Thoracic aorta (tissue), 2 donors: ENCODE data around the gene MAML2. TPM values are rescaled to one million over a fixed set of nuclear protein-coding genes. Genes with fewer than 3 reads are reported as not detected.

Experiments
- ATAC-seq: fragments of 150-250 bp; one replicate; pipeline ENCODE4 v1.8.0; 2017; ENCODE audit warnings: low read depth; ENCODE audit not compliant: insufficient number of reproducible peaks, low FRiP score
- DNase-seq: peaks from one replicate; pipeline ENCODE4 v3.0.0-alpha.2; 2020; ENCODE audit warnings: low spot score
- H3K27ac ChIP-seq, 2 donors: fragments of 200-600 bp; sonication (generic); 1 replicate in 1 of 2; 2 replicates in 1 of 2; pipeline ENCODE4 v1.5.1; 2016; ENCODE audit warnings: mild to moderate bottlenecking in 2 of 2, moderate library complexity in 2 of 2
- H3K27me3 ChIP-seq: fragments of 200-600 bp; sonication (generic); replicated peaks from 2 replicates; pipeline ENCODE4 v1.6.0; 2016; ENCODE audit warnings: mild to moderate bottlenecking; ENCODE audit not compliant: insufficient read depth
- H3K36me3 ChIP-seq: fragments of 200-600 bp; sonication (generic); one replicate; pipeline ENCODE4 v1.5.1; 2016
- H3K4me1 ChIP-seq, 2 donors: fragments of 200-600 bp; sonication (generic); 1 replicate in 1 of 2; 2 replicates in 1 of 2; pipeline versions ENCODE4 v1.5.1 to v1.6.0; 2016; ENCODE audit warnings: low read depth in 2 of 2, mild to moderate bottlenecking in 1 of 2; ENCODE audit not compliant: control insufficient read depth in 1 of 2
- H3K4me3 ChIP-seq: fragments of 200-600 bp; sonication (generic); 2 replicates; pipeline ENCODE4 v1.5.1; 2016; ENCODE audit warnings: mild to moderate bottlenecking
- H3K9me3 ChIP-seq: fragments of 200-600 bp; sonication (generic); 2 replicates; pipeline ENCODE4 v1.5.1; 2016
- CTCF ChIP-seq: fragments of 200-600 bp; sonication (generic); IDR thresholded peaks from one replicate; pipeline ENCODE4 v1.5.1; 2019; ENCODE audit warnings: antibody characterized with exemption
- total RNA-seq, 2 donors: library from RNA; depleted of rRNA; stranded (reverse); fragments of >200 nt; gene quantifications; one replicate each; pipeline versions ENCODE4 v1.1.0 to v1.2.3, GENCODE V29; 2016

The MAML2 gene
- total RNA-seq, 2 donors from 2014 or later = 23.4 to 29.6 TPM

- ATAC-seq = no peak
These were observed 170.4 kb downstream of the MAML2 start for GRCh38 chr11:96172604-96173003.

GRCh38 chr11:96169250-96169649, 173.7 kb downstream of the MAML2 start:
- H3K9me3 ChIP-seq = no peaks in the 10 kb centered on the region
- TF ChIP-seq CTCF = no peak
- peaks cover 22 to 65% of the 10 kb centered on the region in 2 donors for H3K4me1 ChIP-seq
- H3K36me3 ChIP-seq = no peaks in the 10 kb centered on the region
- peak overlapping the region; percentile 55 for H3K4me3 ChIP-seq
- no peak for DNase-seq
- no peak for ATAC-seq
- peak overlapping the region; percentile 42 to 61 for H3K27ac ChIP-seq
- H3K27me3 ChIP-seq = no peaks in the 10 kb centered on the region

More at GRCh38 chr11:96172604-96173003, 170.4 kb downstream of the MAML2 start:
- H3K4me3 ChIP-seq = no peak overlapping the region
- H3K36me3 ChIP-seq = no peaks in the 10 kb centered on the region
- no peak for TF ChIP-seq CTCF
- H3K9me3 ChIP-seq = no peaks in the 10 kb centered on the region
- H3K4me1 ChIP-seq = peaks cover 17 to 39% of the 10 kb centered on the region in 2 donors
- no peaks in the 10 kb centered on the region for H3K27me3 ChIP-seq
- H3K27ac ChIP-seq = no peak overlapping the region
- no peak for DNase-seq

GRCh38 chr11:96168623-96169022, 174.4 kb downstream of the MAML2 start:
- H3K27me3 ChIP-seq = no peaks in the 10 kb centered on the region
- H3K9me3 ChIP-seq = no peaks in the 10 kb centered on the region
- peak overlapping the region; percentile 55 for H3K4me3 ChIP-seq
- ATAC-seq (peak; percentile 96), DNase-seq (no peak)
- H3K4me1 ChIP-seq = peaks cover 22 to 71% of the 10 kb centered on the region in 2 donors
- H3K27ac ChIP-seq = peak overlapping the region; percentile 42 to 61
- TF ChIP-seq CTCF = no peak
- H3K36me3 ChIP-seq = no peaks in the 10 kb centered on the region

GRCh38 chr11:96167787-96168186, 175.2 kb downstream of the MAML2 start:
- TF ChIP-seq CTCF = no peak
- Histone ChIP-seq H3K27ac (peak overlapping the region in 1 of 2 donors; percentile 61), H3K27me3 (no peaks in the 10 kb centered on the region), H3K4me1 (peaks cover 28 to 74% of the 10 kb centered on the region in 2 donors), H3K36me3 (no peaks in the 10 kb centered on the region), H3K9me3 (no peaks in the 10 kb centered on the region), H3K4me3 (no peak overlapping the region)
- DNase-seq = no peak
- no peak for ATAC-seq

GRCh38 chr11:96167203-96167758, 175.7 kb downstream of the MAML2 start:
- Histone ChIP-seq H3K27ac (peak overlapping the region; percentile 23 to 61), H3K4me1 (peaks cover 28 to 74% of the 10 kb centered on the region in 2 donors), H3K4me3 (no peak overlapping the region), H3K9me3 (no peaks in the 10 kb centered on the region), H3K36me3 (no peaks in the 10 kb centered on the region), H3K27me3 (no peaks in the 10 kb centered on the region)
- ATAC-seq = no peak
- no peak for DNase-seq
- no peak for TF ChIP-seq CTCF
